Nephron (organoid): ENCODE measurements around the gene ANO10.

Experiments used
- H3K27ac Mint-ChIP-seq, 3 experiments: 2 replicates each; pipeline ENCODE4 v1.8.0; 2020; ENCODE audit warnings: mixed read lengths in 3 of 3, mild to moderate bottlenecking in 2 of 3, moderate library complexity in 1 of 3
- H3K27me3 Mint-ChIP-seq: 2 replicates; pipeline ENCODE4 v1.8.0; 2021; ENCODE audit warnings: low read depth, mild to moderate bottlenecking, moderate library complexity, mixed read lengths
- H3K36me3 Mint-ChIP-seq: 2 replicates; pipeline ENCODE4 v1.8.0; 2020; ENCODE audit warnings: low read depth, mixed read lengths
- H3K4me1 Mint-ChIP-seq: 2 replicates; pipeline ENCODE4 v1.8.0; 2020; ENCODE audit warnings: mixed read lengths
- H3K4me3 Mint-ChIP-seq, 3 experiments: 2 replicates each; pipeline ENCODE4 v1.8.0; 2020; ENCODE audit warnings: mild to moderate bottlenecking in 3 of 3, mixed read lengths in 3 of 3, moderate library complexity in 2 of 3
- H3K9me3 Mint-ChIP-seq: 2 replicates; pipeline ENCODE4 v1.8.0; 2020; ENCODE audit warnings: mixed read lengths
- TF ChIP-seq, protein P1 (sequence below), 3 experiments: fragments of 200-600 bp; sonication (generic); IDR thresholded peaks; one replicate each; pipeline ENCODE4 v1.5.0; 2021; ENCODE audit warnings: antibody characterized with exemption in 3 of 3; ENCODE audit not compliant: unreplicated experiment in 3 of 3

The ANO10 gene

DNA sequence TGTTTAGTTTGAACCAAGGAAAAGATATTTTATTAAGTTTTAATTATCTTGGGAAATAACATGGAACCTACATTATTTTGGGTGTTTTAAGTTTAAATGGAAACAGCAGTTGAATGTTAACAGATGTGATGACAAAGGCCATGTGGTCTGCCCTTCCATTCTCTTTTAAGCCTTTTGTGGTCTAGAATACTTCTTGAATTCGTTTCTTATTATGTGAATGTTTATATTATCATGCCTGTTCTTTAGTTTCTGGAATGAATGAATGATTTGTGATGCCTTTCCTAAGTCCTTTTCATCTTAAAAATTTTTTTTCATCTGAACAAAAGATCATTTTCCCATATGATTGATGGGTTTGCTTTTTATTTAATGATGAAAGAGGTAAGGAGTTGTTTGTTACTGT is 290.8 kb downstream of the ANO10 start:
- peaks cover 22% of the 10 kb centered on the region for H3K4me1 Mint-ChIP-seq
- peaks cover 17% of the 10 kb centered on the region for H3K9me3 Mint-ChIP-seq
- no peaks in the 10 kb centered on the region for H3K27me3 Mint-ChIP-seq
- TF ChIP-seq, protein P1, sequence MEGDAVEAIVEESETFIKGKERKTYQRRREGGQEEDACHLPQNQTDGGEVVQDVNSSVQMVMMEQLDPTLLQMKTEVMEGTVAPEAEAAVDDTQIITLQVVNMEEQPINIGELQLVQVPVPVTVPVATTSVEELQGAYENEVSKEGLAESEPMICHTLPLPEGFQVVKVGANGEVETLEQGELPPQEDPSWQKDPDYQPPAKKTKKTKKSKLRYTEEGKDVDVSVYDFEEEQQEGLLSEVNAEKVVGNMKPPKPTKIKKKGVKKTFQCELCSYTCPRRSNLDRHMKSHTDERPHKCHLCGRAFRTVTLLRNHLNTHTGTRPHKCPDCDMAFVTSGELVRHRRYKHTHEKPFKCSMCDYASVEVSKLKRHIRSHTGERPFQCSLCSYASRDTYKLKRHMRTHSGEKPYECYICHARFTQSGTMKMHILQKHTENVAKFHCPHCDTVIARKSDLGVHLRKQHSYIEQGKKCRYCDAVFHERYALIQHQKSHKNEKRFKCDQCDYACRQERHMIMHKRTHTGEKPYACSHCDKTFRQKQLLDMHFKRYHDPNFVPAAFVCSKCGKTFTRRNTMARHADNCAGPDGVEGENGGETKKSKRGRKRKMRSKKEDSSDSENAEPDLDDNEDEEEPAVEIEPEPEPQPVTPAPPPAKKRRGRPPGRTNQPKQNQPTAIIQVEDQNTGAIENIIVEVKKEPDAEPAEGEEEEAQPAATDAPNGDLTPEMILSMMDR (IDR thresholded peaks at IDR 0.05; ENCODE audit: unreplicated experiment in 3 of 3) = no peak
- H3K36me3 Mint-ChIP-seq = peaks cover 43% of the 10 kb centered on the region
- H3K4me3 Mint-ChIP-seq = no peak overlapping the region
- no peak overlapping the region for H3K27ac Mint-ChIP-seq

DNA sequence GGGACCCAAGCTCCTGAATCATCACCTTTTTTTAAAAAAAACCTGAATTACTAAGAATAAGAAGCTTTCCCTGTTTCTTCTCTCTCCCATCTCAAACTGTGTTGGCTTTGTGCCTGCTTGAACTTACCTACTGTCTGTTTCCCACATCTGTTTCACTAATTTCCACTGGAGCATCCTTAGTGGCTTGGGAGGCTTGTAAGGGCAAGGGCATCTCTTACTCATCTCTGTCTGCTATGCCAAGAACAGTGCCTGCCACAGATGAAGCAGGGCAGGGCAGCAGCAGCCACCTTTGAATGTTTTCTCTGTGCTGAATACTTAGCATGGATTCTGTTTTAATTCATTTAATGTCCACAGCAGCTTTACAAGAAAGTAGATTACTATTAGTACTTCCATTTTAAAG is 293.2 kb downstream of the ANO10 start:
- TF ChIP-seq, protein P1 (IDR thresholded peaks at IDR 0.05; ENCODE audit: unreplicated experiment in 3 of 3) = no peak
- no peak overlapping the region for H3K4me3 Mint-ChIP-seq
- no peak overlapping the region for H3K27ac Mint-ChIP-seq
- peaks cover 23% of the 10 kb centered on the region for H3K36me3 Mint-ChIP-seq
- peaks cover 7% of the 10 kb centered on the region for H3K9me3 Mint-ChIP-seq
- no peaks in the 10 kb centered on the region for H3K27me3 Mint-ChIP-seq
- H3K4me1 Mint-ChIP-seq = peaks cover 25% of the 10 kb centered on the region

DNA sequence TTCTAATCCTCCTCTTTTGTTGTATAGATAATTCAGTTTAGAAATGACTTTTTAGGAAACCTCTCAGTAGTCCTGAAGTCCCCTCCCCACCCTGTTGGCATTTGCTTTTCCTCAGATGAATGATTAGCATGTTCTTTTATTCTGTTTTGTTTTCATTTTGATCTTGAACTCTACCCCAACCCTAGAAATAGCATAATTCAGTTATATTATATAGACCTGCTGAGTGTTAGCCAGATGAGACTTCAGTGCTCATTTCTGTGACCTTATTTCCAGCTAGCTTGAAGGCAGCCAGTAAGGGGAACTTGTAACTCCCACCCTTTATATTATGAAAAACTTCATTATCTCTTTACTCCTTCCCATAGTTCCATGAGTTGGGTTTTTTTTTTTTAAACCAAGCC is 294.2 kb downstream of the ANO10 start:
- no peak overlapping the region for H3K4me3 Mint-ChIP-seq
- peak overlapping the region; percentile 14 to 79 (median 60) for H3K27ac Mint-ChIP-seq
- peaks cover 16% of the 10 kb centered on the region for H3K36me3 Mint-ChIP-seq
- no peaks in the 10 kb centered on the region for H3K27me3 Mint-ChIP-seq
- peaks cover 25% of the 10 kb centered on the region for H3K4me1 Mint-ChIP-seq
- TF ChIP-seq, protein P1 (IDR thresholded peaks at IDR 0.05; ENCODE audit: unreplicated experiment in 3 of 3) = no peak
- H3K9me3 Mint-ChIP-seq = peaks cover under 1% of the 10 kb centered on the region

DNA sequence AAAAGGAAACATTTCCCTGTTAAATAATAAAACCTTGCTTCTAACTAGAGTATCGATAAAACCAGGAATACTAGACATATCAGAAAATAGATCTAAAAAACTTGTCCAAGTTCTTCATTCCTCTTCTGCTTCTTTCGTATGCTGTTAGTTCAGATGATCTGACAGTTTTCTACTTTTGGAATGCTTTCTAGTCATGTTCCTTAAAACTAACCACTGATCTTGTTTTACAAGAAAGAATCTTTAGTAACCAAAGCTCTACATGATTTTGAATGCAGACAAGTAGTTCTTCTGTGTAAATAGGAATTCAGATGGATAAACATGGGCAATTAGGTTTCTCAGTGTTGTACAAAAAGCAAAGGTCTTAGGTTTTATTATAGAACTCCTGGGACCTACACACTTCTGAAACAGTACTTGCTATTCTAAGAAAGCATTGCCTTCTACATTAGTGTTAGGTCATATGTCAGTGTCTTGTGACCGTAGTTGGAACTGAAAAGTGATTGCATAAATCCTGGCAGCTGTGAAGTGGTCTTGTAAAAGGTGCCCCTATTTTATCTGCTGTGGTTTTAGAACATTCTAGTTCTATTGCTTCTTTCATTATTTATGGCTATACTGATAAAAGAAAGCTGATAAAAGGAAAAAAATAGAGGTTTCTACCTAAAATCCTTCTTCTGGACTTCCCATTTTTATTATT is 294.8 kb downstream of the ANO10 start:
- Mint-ChIP-seq H3K27me3 (no peaks in the 10 kb centered on the region), H3K36me3 (peaks cover 16% of the 10 kb centered on the region), H3K4me1 (peaks cover 25% of the 10 kb centered on the region), H3K27ac (peak overlapping the region; percentile 14 to 79 (median 60)), H3K4me3 (no peak overlapping the region), H3K9me3 (no peaks in the 10 kb centered on the region)
- TF ChIP-seq, protein P1 (IDR thresholded peaks at IDR 0.05; ENCODE audit: unreplicated experiment in 3 of 3) = no peak

DNA sequence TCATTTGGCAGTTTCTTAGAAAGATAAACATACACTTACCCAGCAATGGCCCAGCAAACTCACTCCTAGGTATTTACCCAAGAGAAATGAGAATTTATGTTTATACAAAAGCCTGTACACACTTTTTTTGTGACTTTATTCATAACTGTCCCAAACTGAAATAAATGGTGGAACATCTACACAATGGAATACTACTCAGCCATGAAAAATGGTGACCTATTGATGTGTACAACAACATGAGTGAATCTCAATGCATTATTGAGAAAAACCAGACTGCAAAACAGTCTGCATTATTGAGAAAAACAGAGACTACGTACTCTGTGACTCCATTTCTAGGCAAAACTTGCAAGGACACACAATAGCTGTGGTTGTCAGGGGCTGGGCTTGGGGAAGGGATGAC is 298.3 kb downstream of the ANO10 start:
- H3K27ac Mint-ChIP-seq = no peak overlapping the region
- TF ChIP-seq, protein P1 (IDR thresholded peaks at IDR 0.05; ENCODE audit: unreplicated experiment in 3 of 3) = no peak
- peaks cover 2% of the 10 kb centered on the region for H3K9me3 Mint-ChIP-seq

DNA sequence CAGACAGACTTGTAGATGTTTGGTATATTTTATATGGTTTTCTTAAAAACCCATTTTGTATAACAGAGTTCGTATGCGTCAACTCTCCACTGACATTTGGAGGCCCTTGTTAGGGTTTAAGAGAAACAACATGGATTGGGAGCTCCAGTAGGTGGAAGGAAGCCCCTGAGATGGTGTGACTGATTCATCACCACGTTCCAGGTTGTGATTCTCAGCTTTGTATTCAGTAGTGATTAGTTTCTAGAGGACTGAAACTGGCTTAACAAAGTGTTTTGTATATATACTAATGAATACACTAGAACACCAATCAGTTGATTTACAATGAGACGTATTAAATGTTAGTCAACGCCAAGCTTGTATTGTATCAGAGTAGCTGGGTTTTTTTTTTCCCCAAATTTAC is 301.5 kb downstream of the ANO10 start:
- Mint-ChIP-seq H3K9me3 (peaks cover 2% of the 10 kb centered on the region), H3K36me3 (peaks cover 26% of the 10 kb centered on the region), H3K4me1 (peaks cover 13% of the 10 kb centered on the region), H3K4me3 (no peak overlapping the region), H3K27me3 (no peaks in the 10 kb centered on the region), H3K27ac (no peak overlapping the region)
- TF ChIP-seq, protein P1 (IDR thresholded peaks at IDR 0.05; ENCODE audit: unreplicated experiment in 3 of 3) = no peak

More for the DNA sequence above, 298.3 kb downstream of the ANO10 start:
- Mint-ChIP-seq H3K36me3 (peaks cover 26% of the 10 kb centered on the region), H3K4me1 (peaks cover 22% of the 10 kb centered on the region), H3K4me3 (no peak overlapping the region), H3K27me3 (no peaks in the 10 kb centered on the region)
